Esophagus squamous epithelium (tissue), 5 donors: ENCODE data around the gene ULK4. TPM values are rescaled to one million over a fixed set of nuclear protein-coding genes. Genes with fewer than 3 reads are reported as not detected.

Experiments used
- DNase-seq: peaks from one replicate; lab custom pipeline; 2025; lab: John Stamatoyannopoulos, UW
- H3K27ac ChIP-seq, 4 donors: fragments of 200-600 bp; sonication (generic); one replicate each; pipeline ENCODE4 v1.5.1; 2016 to 2019; ENCODE audit warnings: mild to moderate bottlenecking in 1 of 4
- H3K27me3 ChIP-seq, 4 donors: fragments of 200-600 bp; sonication (generic); 1 replicate in 3 of 4; 2 replicates in 1 of 4; pipeline versions ENCODE4 v1.5.1 to v1.6.0; 2017 to 2021; ENCODE audit warnings: antibody characterized with exemption in 1 of 4
- H3K36me3 ChIP-seq, 3 donors: fragments of 200-600 bp; sonication (generic); one replicate each; pipeline ENCODE4 v1.5.1; 2016 to 2019
- H3K4me1 ChIP-seq, 3 donors: fragments of 200-600 bp; sonication (generic); one replicate each; pipeline ENCODE4 v1.5.1; 2017 to 2019
- H3K4me3 ChIP-seq, 4 donors: fragments of 200-600 bp; sonication (generic); 1 replicate in 3 of 4; 2 replicates in 1 of 4; pipeline ENCODE4 v1.5.1; 2016 to 2019; ENCODE audit warnings: mild to moderate bottlenecking in 2 of 4, moderate library complexity in 1 of 4
- H3K9me3 ChIP-seq, 3 donors: fragments of 200-600 bp; sonication (generic); one replicate each; pipeline ENCODE4 v1.5.1; 2016 to 2019
- POLR2A ChIP-seq, 4 donors: fragments of 450-650 bp; IDR thresholded peaks; one replicate each; pipeline ENCODE4 v1.6.1; 2017; ENCODE audit warnings: antibody characterized with exemption in 4 of 4, mild to moderate bottlenecking in 4 of 4, moderate library complexity in 3 of 4
- WGBS, 2 donors: methylation state at CpG; one replicate each; pipeline ENCODE4 v1.1.5; 2018; 5-methylcytosine and 5-hydroxymethylcytosine counted together
- intact Hi-C: fragments of 100-400 bp; cut with DNase I; formaldehyde crosslinking; loops from one replicate; pipeline ENCODE4 v1.15.0; 2022
- total RNA-seq, 4 donors: library from RNA; depleted of rRNA; stranded (reverse); fragments of >200 nt; gene quantifications; one replicate each; pipeline ENCODE4 v1.1.0, GENCODE V29; 2016
- TF ChIP-seq, protein P1 (sequence below), 6 experiments: fragments of 450-650 bp in 4 of 6; fragments of 200-600 bp in 2 of 6; sonication (generic) in 2 of 6; IDR thresholded peaks; one replicate each; pipeline ENCODE4 v1.5.1; 2016 to 2019; ENCODE audit warnings: antibody characterized with exemption in 6 of 6, mild to moderate bottlenecking in 4 of 6, moderate library complexity in 4 of 6
- donor health status: DM: yes; HTN: yes; CAD: no.

ULK4 gene
- total RNA-seq, 4 donors from 2014 or later, result 2.2 to 11.4 (median 7.9) TPM

- Histone ChIP-seq H3K4me3 (no peak overlapping the region), H3K9me3 (no peaks in the 10 kb centered on the region), H3K4me1 (peaks cover 0 to 17% (median 0%) of the 10 kb centered on the region in 3 donors), H3K27me3 (no peaks in the 10 kb centered on the region), H3K36me3 (peaks cover 0 to 36% (median 0%) of the 10 kb centered on the region in 3 donors), H3K27ac (no peak overlapping the region)
- TF ChIP-seq, protein P1, sequence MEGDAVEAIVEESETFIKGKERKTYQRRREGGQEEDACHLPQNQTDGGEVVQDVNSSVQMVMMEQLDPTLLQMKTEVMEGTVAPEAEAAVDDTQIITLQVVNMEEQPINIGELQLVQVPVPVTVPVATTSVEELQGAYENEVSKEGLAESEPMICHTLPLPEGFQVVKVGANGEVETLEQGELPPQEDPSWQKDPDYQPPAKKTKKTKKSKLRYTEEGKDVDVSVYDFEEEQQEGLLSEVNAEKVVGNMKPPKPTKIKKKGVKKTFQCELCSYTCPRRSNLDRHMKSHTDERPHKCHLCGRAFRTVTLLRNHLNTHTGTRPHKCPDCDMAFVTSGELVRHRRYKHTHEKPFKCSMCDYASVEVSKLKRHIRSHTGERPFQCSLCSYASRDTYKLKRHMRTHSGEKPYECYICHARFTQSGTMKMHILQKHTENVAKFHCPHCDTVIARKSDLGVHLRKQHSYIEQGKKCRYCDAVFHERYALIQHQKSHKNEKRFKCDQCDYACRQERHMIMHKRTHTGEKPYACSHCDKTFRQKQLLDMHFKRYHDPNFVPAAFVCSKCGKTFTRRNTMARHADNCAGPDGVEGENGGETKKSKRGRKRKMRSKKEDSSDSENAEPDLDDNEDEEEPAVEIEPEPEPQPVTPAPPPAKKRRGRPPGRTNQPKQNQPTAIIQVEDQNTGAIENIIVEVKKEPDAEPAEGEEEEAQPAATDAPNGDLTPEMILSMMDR (IDR thresholded peaks at IDR 0.05), result no peak
- TF ChIP-seq POLR2A (IDR thresholded peaks at IDR 0.05), result no peak
- DNase-seq, result no peak
- 82% methylated on average over 3 of the region's 6 CpGs; no CpG with 5 or more reads in 1 of the 2 donors for WGBS, 2 donors
- intact Hi-C loops, result no loop called here
These were observed 717.1 kb downstream of the ULK4 start for GRCh38 chr3:41244620-41245336.

DNA sequence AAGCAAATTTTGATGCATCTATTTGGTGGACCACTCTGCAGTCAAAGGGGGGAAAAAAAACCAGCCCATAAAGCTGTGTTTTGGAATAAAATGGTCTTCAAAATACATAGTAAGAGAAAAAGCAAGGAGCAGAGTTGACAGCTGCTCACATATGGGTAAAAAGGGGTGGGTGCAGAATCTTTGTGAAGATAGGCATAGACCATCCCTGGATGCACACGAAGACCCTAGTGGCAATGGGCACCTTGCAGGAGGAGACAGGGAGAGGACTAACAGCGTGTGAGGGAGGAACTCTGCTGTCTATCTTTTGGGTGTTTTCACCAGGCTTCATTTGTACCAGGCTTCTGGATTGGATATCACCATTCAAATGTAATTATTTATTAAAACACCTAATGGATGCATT, 718.7 kb downstream of the ULK4 start:
- H3K36me3 ChIP-seq, result peaks cover 7 to 52% (median 7%) of the 10 kb centered on the region in 3 donors
- TF ChIP-seq, protein P1 (IDR thresholded peaks at IDR 0.05), result no peak
- no peak for TF ChIP-seq POLR2A (IDR thresholded peaks at IDR 0.05)
- no peak overlapping the region for H3K27ac ChIP-seq
- no peak overlapping the region for H3K4me3 ChIP-seq
- DNase-seq, result no peak
- H3K4me1 ChIP-seq, result peaks cover 0 to 22% (median 0%) of the 10 kb centered on the region in 3 donors
- H3K27me3 ChIP-seq, result no peaks in the 10 kb centered on the region
- intact Hi-C loops, result no loop called here
- WGBS, 2 donors, result 64 to 92% methylated on average over 2 of the region's 2 CpGs
- H3K9me3 ChIP-seq, result no peaks in the 10 kb centered on the region

GRCh38 chr3:41241800-41242571, 719.9 kb downstream of the ULK4 start:
- peak overlapping the region in 1 of 4 donors; percentile 24 for H3K27ac ChIP-seq
- no peak for DNase-seq
- H3K4me3 ChIP-seq, result no peak overlapping the region
- no peaks in the 10 kb centered on the region for H3K27me3 ChIP-seq
- no peaks in the 10 kb centered on the region for H3K9me3 ChIP-seq
- TF ChIP-seq POLR2A (IDR thresholded peaks at IDR 0.05), result no peak
- intact Hi-C loops, result no loop called here
- 73 to 79% methylated on average over 7 of the region's 7 CpGs for WGBS, 2 donors
- peaks cover 9 to 64% (median 10%) of the 10 kb centered on the region in 3 donors for H3K36me3 ChIP-seq
- peaks cover 0 to 22% (median 0%) of the 10 kb centered on the region in 3 donors for H3K4me1 ChIP-seq

DNA sequence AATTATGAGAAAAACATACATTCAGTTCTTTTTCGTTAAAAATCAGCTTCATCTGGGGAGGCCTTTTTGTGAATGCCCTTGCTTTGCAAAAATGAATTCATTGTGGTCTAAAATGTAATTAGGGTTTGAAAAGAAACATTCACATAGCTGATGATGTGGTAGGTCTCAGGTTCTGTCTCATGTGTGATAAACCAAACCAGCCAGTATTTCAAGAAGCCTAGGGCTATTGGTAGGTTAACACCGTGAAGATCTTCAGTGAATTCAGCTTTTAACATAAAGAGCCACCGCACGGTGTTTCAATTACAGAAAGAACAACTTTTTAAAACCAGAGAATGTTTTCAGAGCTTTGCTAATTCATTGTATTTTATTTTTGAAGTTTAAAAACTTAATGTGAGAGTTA, 720.7 kb downstream of the ULK4 start:
- Histone ChIP-seq H3K4me1 (peaks cover 0 to 22% (median 0%) of the 10 kb centered on the region in 3 donors), H3K36me3 (peaks cover 10 to 72% (median 17%) of the 10 kb centered on the region in 3 donors), H3K27me3 (no peaks in the 10 kb centered on the region), H3K9me3 (no peaks in the 10 kb centered on the region), H3K27ac (peak overlapping the region in 1 of 4 donors; percentile 24), H3K4me3 (no peak overlapping the region)
- no peak for DNase-seq
- no peak for TF ChIP-seq POLR2A (IDR thresholded peaks at IDR 0.05)
- TF ChIP-seq, protein P1 (IDR thresholded peaks at IDR 0.05), result no peak
- intact Hi-C loops, result no loop called here
- WGBS, 2 donors, result 59 to 61% methylated on average over 4 of the region's 4 CpGs

DNA sequence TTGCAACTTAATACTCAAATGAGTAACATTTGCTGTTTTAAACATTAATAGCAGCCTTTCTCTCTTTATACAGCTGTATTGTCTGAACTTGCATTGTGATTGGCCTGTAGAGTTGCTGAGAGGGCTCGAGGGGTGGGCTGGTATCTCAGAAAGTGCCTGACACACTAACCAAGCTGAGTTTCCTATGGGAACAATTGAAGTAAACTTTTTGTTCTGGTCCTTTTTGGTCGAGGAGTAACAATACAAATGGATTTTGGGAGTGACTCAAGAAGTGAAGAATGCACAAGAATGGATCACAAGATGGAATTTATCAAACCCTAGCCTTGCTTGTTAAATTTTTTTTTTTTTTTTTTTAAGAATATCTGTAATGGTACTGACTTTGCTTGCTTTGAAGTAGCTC, 722.3 kb downstream of the ULK4 start:
- DNase-seq, result no peak
- Histone ChIP-seq H3K27me3 (no peaks in the 10 kb centered on the region), H3K4me3 (no peak overlapping the region), H3K4me1 (peaks cover 0 to 22% (median 0%) of the 10 kb centered on the region in 3 donors), H3K9me3 (no peaks in the 10 kb centered on the region), H3K36me3 (peaks cover 10 to 82% (median 27%) of the 10 kb centered on the region in 3 donors), H3K27ac (peak overlapping the region in 1 of 4 donors; percentile 26)
- WGBS, 2 donors, result 21 to 33% methylated on average over 2 of the region's 2 CpGs
- TF ChIP-seq, protein P1 (IDR thresholded peaks at IDR 0.05), result no peak
- no peak for TF ChIP-seq POLR2A (IDR thresholded peaks at IDR 0.05)
- intact Hi-C loops, result no loop called here
